ENCODE data around the gene SCAMP4. TPM values are rescaled to one million over a fixed set of nuclear protein-coding genes. Genes with fewer than 3 reads are reported as not detected.

SCAMP4 gene
- total and polyA plus RNA-seq, 9 of the 15 experiments (the other 6 are each of a cell fraction or from before 2014, with no cell fraction given), result 0.81 to 45.9 (median 12.8) TPM

- no peak for TF ChIP-seq ZNF165 (CRISPR knock-in tag; IDR thresholded peaks at IDR 0.05; ENCODE audit: borderline replicate concordance)
- 0 out of 2 replicates have a peak, but pooled peaks have one; percentile 7 for TF ChIP-seq LEF1 (IDR thresholded peaks at IDR 0.05)
- peak; percentile 69 for TF ChIP-seq NBN (IDR thresholded peaks at IDR 0.05; ENCODE audit: low read depth)
- TF ChIP-seq KAT2B (IDR thresholded peaks at IDR 0.05; ENCODE audit: low read depth, low read length), result no peak
- TF ChIP-seq ADNP (tag; IDR thresholded peaks at IDR 0.05), result peak; percentile 100
- TF ChIP-seq HNRNPH1 (optimal IDR thresholded peaks at IDR 0.05; ENCODE audit: low read depth, low read length), result no peak
- no peak for TF ChIP-seq RBM34 (IDR thresholded peaks at IDR 0.05; ENCODE audit: borderline replicate concordance, insufficient read depth, low read length)
- TF ChIP-seq, protein P1, sequence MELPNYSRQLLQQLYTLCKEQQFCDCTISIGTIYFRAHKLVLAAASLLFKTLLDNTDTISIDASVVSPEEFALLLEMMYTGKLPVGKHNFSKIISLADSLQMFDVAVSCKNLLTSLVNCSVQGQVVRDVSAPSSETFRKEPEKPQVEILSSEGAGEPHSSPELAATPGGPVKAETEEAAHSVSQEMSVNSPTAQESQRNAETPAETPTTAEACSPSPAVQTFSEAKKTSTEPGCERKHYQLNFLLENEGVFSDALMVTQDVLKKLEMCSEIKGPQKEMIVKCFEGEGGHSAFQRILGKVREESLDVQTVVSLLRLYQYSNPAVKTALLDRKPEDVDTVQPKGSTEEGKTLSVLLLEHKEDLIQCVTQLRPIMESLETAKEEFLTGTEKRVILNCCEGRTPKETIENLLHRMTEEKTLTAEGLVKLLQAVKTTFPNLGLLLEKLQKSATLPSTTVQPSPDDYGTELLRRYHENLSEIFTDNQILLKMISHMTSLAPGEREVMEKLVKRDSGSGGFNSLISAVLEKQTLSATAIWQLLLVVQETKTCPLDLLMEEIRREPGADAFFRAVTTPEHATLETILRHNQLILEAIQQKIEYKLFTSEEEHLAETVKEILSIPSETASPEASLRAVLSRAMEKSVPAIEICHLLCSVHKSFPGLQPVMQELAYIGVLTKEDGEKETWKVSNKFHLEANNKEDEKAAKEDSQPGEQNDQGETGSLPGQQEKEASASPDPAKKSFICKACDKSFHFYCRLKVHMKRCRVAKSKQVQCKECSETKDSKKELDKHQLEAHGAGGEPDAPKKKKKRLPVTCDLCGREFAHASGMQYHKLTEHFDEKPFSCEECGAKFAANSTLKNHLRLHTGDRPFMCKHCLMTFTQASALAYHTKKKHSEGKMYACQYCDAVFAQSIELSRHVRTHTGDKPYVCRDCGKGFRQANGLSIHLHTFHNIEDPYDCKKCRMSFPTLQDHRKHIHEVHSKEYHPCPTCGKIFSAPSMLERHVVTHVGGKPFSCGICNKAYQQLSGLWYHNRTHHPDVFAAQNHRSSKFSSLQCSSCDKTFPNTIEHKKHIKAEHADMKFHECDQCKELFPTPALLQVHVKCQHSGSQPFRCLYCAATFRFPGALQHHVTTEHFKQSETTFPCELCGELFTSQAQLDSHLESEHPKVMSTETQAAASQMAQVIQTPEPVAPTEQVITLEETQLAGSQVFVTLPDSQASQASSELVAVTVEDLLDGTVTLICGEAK (IDR thresholded peaks at IDR 0.05), result peak; percentile 63; the same call in 1 of the 2 replicates
- TF ChIP-seq, protein P1 (CRISPR knock-in tag; IDR thresholded peaks at IDR 0.05), result no peak
- TF ChIP-seq HDAC2 (IDR thresholded peaks at IDR 0.05), result peak; percentile 35; the same call in 1 of the 2 replicates
- TF ChIP-seq ZNF175 (CRISPR knock-in tag; IDR thresholded peaks at IDR 0.05; ENCODE audit: low read depth), result no peak
- no peak for TF ChIP-seq GATA2 (CRISPR knock-in tag; IDR thresholded peaks at IDR 0.05)
- TF ChIP-seq ZNF668 (CRISPR knock-in tag; IDR thresholded peaks at IDR 0.05), result 0 out of 2 replicates have a peak, but pooled peaks have one; percentile 22
- TF ChIP-seq SMARCA4 (IDR thresholded peaks at IDR 0.05), result peak; percentile 7; the same call in 1 of the 2 replicates
- no peak for TF ChIP-seq ZNF586 (CRISPR knock-in tag; conservative IDR thresholded peaks at IDR 0.05)
- TF ChIP-seq CTBP1 (IDR thresholded peaks at IDR 0.05; ENCODE audit: borderline replicate concordance), result no peak
- TF ChIP-seq, protein P2, sequence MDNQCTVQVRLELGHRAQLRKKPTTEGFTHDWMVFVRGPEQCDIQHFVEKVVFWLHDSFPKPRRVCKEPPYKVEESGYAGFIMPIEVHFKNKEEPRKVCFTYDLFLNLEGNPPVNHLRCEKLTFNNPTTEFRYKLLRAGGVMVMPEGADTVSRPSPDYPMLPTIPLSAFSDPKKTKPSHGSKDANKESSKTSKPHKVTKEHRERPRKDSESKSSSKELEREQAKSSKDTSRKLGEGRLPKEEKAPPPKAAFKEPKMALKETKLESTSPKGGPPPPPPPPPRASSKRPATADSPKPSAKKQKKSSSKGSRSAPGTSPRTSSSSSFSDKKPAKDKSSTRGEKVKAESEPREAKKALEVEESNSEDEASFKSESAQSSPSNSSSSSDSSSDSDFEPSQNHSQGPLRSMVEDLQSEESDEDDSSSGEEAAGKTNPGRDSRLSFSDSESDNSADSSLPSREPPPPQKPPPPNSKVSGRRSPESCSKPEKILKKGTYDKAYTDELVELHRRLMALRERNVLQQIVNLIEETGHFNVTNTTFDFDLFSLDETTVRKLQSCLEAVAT (IDR thresholded peaks at IDR 0.05), result peak in 1 of 2 experiments; percentile 35; a peak in 2 of 4 replicates
- TF ChIP-seq MEF2A (IDR thresholded peaks at IDR 0.05; ENCODE audit: control insufficient read depth, low read depth, low read length), result no peak
- TF ChIP-seq HMG20A (CRISPR knock-in tag; conservative IDR thresholded peaks at IDR 0.05), result no peak
- TF ChIP-seq, protein P3, sequence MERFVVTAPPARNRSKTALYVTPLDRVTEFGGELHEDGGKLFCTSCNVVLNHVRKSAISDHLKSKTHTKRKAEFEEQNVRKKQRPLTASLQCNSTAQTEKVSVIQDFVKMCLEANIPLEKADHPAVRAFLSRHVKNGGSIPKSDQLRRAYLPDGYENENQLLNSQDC (CRISPR knock-in tag; IDR thresholded peaks at IDR 0.05), result 0 out of 2 replicates have a peak, but pooled peaks have one; percentile 21
These were observed 414 bp upstream of the SCAMP4 start (continued) for GRCh38 chr19:1904860-1905109.

All from K562 (cell line).